ENCODE data around the gene TMEM54.

TMEM54 gene

GRCh38 chr1:32893198-32894018, 7.8 kb downstream of the TMEM54 start:
- DNase-seq, result no peak

GRCh38 chr1:32892368-32893197, 8.6 kb downstream of the TMEM54 start:
- DNase-seq, result peak in 2 of 5 experiments; percentile 23 to 46

GRCh38 chr1:32891630-32892029, 9.6 kb downstream of the TMEM54 start:
- no peak for DNase-seq

GRCh38 chr1:32891241-32891570, 10.0 kb downstream of the TMEM54 start:
- DNase-seq, result no peak

DNA sequence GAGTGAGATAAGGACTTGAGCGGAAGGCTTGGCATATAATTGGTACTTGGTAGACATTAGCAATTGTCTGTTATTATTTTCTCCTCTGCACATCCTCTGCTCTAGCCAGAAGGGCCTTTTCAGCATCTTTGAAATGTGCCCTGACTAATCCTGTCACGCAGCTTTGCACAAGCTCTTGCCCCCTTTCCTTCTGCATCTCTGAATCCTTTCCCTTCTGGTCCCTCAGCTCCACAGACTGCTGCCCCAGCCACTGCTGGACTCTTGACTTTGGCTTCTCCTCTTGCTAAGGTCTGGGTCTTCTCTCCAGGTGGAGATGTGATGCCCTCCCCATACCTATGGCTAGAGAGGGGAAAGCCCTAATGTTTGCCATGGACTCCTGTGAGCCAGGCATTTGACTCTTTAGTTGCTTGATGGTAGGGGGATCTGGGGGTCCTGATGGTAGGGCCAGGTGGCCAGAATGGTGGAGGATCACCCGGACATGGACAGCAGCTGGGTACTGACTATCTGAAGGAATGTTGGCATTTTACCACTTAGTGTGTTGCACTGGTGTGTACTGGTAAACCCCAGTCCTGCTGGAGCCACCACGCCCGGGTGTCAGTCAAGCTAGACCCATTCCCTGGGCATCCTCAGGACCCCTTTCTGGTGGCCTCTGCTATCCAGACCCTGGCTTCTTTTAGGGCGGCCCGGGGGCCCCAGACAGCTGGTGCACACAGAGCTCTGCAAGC, 10.5 kb downstream of the TMEM54 start:
- no peak for DNase-seq

- no peak for DNase-seq
These were observed 11.4 kb downstream of the TMEM54 start for GRCh38 chr1:32889731-32890278.

DNA sequence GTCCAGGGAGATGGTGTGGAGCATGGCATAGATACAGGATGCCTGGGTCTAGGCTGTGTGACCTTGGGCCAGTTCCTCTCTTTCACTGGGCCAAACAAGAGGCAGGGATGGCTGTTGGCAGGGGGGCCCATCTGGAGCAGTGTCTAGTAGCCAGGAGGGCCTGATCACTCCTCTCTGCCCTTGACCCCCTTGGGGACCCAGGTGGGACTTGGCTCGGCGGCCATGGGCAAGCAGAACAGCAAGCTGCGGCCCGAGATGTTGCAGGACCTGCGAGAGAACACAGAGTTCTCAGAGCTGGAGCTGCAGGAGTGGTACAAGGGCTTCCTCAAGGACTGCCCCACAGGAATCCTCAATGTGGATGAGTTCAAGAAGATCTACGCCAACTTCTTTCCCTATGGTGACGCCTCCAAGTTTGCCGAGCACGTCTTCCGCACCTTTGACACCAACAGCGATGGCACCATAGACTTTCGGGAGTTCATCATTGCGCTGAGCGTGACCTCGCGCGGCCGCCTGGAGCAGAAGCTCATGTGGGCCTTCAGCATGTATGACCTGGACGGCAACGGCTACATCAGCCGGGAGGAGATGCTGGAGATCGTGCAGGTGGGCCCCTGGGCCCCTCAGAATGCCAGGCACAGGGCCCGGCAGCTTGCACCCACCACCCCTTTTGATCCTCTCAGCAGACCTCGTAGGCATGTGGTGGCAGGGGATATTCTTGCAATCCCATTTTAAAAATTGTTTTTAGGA, 12.3 kb downstream of the TMEM54 start:
- no peak for DNase-seq

- DNase-seq, result no peak
These were observed 13.1 kb downstream of the TMEM54 start for GRCh38 chr1:32888134-32888533.

- no peak for DNase-seq
These were observed 13.6 kb downstream of the TMEM54 start for GRCh38 chr1:32887623-32888022.

- DNase-seq, result no peak
These were observed 14.3 kb downstream of the TMEM54 start for GRCh38 chr1:32886828-32887414.

DNA sequence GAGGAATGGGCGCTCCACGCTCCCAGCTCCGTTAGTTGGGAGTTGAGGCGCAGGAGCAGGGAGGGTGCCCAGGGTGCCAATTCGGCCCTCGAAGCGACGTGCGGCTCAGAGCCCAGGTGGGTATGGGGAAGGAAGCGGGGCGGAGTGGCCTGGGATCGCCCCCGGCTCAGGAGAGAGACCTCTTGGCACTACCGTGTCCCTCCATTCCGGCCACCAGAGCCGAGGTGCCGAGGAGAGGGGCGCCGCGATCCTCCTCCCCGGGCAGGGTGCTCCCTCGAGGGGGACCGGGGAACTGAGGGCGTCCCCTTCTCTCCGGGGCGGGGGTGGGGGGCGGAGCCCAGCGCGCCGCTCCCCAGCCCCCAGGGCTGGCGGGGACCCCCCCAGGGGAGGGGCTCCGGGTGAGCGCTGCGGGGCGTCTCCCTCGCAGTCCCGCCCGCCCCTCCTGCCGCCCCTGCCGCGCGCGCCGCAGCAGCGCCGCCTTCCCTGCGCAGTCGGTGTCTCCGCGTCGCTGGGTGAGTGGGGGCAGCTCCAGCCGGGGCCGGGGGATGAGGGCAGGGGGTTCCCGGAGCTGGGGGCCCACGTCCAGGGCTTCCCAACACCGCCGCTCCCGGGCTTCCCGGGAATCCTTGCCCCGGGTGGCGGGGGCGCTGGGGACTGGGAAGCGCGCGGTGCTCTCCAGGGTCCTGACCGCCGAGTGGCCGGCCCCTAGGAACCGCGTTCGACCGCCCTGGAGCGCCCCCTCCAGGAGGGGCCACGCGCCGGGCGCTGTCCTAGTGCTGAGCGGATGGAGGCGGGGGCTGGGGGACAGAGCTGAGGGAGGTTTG, 15.0 kb downstream of the TMEM54 start, which contains the start of gene HPCA:
Gene HPCA (plus strand): TSS at position 488 of the 824 bp plus-strand sequence. CDS start 2,408 bp downstream, outside the sequence.
- DNase-seq, result peak in 2 of 5 experiments; percentile 15 to 42

DNA sequence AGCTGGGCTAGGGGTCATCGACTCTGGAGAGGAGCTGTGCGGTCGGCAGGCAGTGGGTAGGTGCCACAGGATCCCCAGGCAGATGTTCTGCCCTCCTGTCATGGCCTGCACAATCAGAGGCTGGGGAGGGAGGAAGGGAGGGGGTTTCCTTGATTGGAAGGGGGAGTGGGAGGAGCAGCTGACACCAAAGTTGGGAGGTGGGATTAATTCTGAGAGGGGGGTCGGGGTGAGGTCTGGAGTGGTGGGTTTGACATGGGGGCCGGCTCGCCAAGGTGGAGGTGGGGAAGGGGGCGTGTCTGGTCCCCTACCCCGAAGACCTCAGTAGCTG, 15.5 kb downstream of the TMEM54 start:
- DNase-seq, result no peak

- DNase-seq, result no peak
These were observed 16.5 kb downstream of the TMEM54 start for GRCh38 chr1:32884726-32885125.

- DNase-seq, result no peak
These were observed 17.2 kb downstream of the TMEM54 start for GRCh38 chr1:32884032-32884372.

DNA sequence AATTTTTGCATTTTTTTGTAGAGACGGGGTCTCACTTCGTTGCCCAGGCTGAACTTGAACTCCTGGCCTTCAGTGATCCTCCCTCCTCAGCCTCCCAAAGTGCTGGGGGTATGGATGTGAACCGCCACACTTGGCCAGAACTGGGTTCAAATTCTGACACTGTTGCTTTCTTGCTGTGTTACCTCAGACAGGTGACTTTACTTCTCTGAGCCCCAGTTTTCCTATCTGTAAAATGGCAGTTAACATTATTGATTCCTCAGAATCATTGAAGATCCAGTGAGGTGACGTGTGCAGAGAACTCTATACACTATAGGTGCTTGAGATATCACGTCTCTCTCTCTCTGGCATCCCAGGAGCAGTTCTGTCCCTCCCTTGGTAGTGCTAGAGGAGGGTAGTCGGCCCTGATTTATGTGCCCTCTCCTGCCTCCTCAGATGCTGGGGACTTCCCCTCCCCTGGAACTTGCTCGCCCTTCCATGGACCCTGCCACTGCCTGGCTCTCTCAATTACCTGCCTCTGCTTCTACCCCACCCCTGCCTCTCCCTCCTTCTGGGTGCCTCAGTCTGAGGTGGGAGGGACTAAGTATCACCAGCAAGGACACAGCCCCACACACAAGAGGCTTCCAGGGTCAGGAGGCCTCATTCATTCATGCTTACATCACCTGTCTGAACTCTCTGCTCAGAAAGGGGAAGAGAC, 17.7 kb downstream of the TMEM54 start:
- no peak for DNase-seq

DNA sequence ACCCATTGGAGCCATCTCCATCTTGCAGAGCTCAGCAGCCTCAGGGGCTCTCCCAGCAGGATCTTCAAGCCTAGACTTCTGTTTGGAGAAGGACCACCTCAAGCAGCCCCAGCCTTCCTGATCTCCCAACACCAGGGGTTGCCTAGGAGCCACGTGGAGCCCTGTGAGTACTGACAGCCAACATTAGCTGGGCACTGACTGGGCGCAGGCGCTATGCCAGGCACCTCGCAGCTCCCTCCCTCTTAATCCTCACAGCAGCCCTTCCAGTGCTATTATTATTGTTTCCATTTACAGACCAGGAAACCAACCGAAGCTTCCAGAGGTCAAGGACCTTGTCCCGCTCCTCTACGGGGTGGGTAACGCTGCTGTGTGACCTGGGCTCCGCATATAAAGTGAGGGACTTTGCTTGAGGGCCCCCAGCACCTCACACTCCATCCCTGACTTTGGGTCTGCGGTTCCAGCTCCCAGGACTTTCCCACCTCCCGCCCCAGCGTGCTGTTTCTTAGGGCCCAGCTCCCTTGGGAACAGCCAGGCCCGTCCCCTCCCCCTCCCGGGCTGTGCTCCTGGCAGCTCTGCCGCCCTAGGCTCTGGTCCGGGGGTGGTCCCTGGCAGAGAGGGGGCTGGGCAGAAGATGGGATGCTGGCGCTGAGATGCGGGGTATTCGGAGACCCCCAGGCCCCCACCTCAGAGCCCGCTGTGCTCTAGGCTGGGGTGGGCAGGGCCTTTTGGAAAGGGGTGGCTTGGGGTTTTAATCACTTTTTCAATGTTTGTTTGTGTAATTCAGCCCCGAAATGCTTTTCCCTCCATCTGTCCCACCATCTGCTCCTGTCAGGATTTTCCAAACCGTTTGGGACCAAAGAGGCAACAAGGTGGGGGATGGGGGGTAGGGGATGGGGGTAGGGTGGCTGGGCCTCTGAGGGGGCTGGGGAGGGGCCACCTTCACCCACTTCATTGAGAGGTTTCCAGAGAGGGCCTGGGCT, 19.0 kb downstream of the TMEM54 start:
- DNase-seq, result no peak

DNA sequence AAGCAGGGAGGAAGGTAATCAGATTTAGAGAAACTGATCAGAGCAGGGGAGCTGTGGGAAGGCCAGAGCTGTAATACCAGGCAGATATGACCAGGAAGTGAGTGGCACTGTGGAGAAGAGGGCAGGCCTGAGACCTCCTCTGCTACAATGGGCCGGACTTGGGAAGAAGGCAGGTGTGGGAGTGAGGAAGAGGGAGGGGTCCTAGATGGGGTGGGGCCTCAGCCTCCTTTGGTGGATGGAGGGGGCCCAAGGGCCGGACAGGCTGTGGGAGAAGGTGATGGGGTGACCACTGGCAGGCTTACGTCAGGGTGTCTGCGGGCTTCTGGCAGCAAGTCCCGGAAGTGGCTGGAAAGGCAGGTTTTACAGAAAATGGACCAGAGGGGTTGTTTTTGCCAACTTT, 19.9 kb downstream of the TMEM54 start:
- no peak for DNase-seq

- no peak for DNase-seq
These were observed 22.6 kb downstream of the TMEM54 start for GRCh38 chr1:32878637-32879041.

- no peak for DNase-seq
These were observed 23.0 kb downstream of the TMEM54 start for GRCh38 chr1:32878183-32878582.
